Immature natural killer cell (primary cell): ENCODE results near the gene GLB1L. TPM values are rescaled to one million over a fixed set of nuclear protein-coding genes. Genes with fewer than 3 reads are reported as not detected.
"Not testable (repeated sequence)": the region's sequence is repeated elsewhere in the genome, so short reads cannot be mapped to it uniquely, and the experiment has no call there.

ENCODE experiments used
- DNase-seq, 3 donors: peaks; one replicate each; pipeline ENCODE4 v3.0.0; 2022; ENCODE audit warnings: mixed read lengths in 1 of 3
- H3K27ac Mint-ChIP-seq, 6 donors: one replicate each; pipeline ENCODE4 v1.8.0; 2020; ENCODE audit warnings: mixed read lengths in 6 of 6, mild to moderate bottlenecking in 5 of 6, inconsistent platforms in 4 of 6, moderate library complexity in 3 of 6
- H3K27me3 Mint-ChIP-seq, 3 donors: one replicate each; pipeline ENCODE4 v1.8.0; 2020 to 2021; ENCODE audit warnings: low read depth in 3 of 3, mild to moderate bottlenecking in 3 of 3, mixed read lengths in 3 of 3, moderate library complexity in 3 of 3, inconsistent platforms in 1 of 3
- H3K36me3 Mint-ChIP-seq, 3 donors: one replicate each; pipeline ENCODE4 v1.8.0; 2020; ENCODE audit warnings: mixed read lengths in 3 of 3, inconsistent platforms in 2 of 3, mild to moderate bottlenecking in 2 of 3
- H3K4me1 Mint-ChIP-seq, 2 donors: one replicate each; pipeline ENCODE4 v1.8.0; 2020; ENCODE audit warnings: inconsistent platforms in 2 of 2, mild to moderate bottlenecking in 2 of 2, mixed read lengths in 2 of 2, moderate library complexity in 1 of 2
- H3K4me3 Mint-ChIP-seq, 5 donors: one replicate each; pipeline ENCODE4 v1.8.0; 2020; ENCODE audit warnings: mild to moderate bottlenecking in 5 of 5, mixed read lengths in 5 of 5, inconsistent platforms in 3 of 5, moderate library complexity in 3 of 5
- H3K9me3 Mint-ChIP-seq, 6 donors: one replicate each; pipeline ENCODE4 v1.8.0; 2020; ENCODE audit warnings: mild to moderate bottlenecking in 6 of 6, mixed read lengths in 6 of 6, inconsistent platforms in 4 of 6, moderate library complexity in 3 of 6
- polyA plus RNA-seq, 3 donors: library from polyadenylated mRNA; unstranded; fragments of 300-500 nt; fragmentation: Illumina TruSeq; gene quantifications; one replicate each; pipeline ENCODE4 v1.2.3, GENCODE V29; 2021

GLB1L gene
- polyA plus RNA-seq, 3 donors from 2014 or later: 0.44 to 1.0 TPM; not detected in 1

GRCh38 chr2:219277703-219278654, 32.7 kb upstream of the GLB1L start:
- peaks cover 21 to 30% (median 25%) of the 10 kb centered on the region in 3 donors for H3K27me3 Mint-ChIP-seq
- H3K36me3 Mint-ChIP-seq: peaks cover 0 to 18% (median 3%) of the 10 kb centered on the region in 3 donors
- H3K4me1 Mint-ChIP-seq: peaks cover 34 to 49% of the 10 kb centered on the region in 2 donors
- H3K9me3 Mint-ChIP-seq: no peaks in the 10 kb centered on the region
- DNase-seq: peak; percentile 75 to 78 (median 77)
- H3K27ac Mint-ChIP-seq: peak overlapping the region; percentile 99 to 100 (median 99)
- H3K4me3 Mint-ChIP-seq: peak overlapping the region; percentile 88 to 93 (median 92)

DNA sequence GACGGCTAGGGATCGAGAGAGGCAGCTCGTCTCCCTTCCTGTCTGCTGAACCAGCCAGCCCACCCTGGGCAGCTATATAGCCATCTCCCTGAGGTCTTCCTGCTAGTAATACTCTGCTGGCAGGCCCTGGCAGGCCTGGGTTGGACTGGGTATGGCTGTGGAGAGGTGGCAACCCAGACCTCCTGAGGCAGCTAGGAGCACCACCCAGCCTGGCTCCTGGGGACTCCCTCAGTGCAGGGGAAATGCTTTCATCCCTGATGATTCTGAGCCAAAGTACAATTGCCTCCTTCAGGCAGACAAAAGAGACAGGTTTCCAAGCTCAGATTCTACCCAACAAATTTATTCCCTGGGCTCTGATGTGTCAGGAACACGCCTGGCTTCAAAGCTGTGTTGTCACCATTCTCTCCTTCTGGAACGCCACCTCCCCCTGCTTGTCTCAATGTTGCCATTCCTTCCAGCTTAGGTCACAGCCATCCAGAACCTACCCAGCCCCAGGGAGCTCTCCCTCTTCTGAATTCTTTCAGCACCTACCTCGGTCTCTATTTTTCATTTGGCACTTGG, 29.2 kb upstream of the GLB1L start:
- no peak overlapping the region for H3K4me3 Mint-ChIP-seq

GRCh38 chr2:219273937-219274336, 28.7 kb upstream of the GLB1L start:
- H3K9me3 Mint-ChIP-seq: no peaks in the 10 kb centered on the region
- DNase-seq: no peak
- no peaks in the 10 kb centered on the region for H3K36me3 Mint-ChIP-seq
- peaks cover 12 to 17% (median 14%) of the 10 kb centered on the region in 3 donors for H3K27me3 Mint-ChIP-seq
- H3K4me1 Mint-ChIP-seq: peaks cover 17 to 18% of the 10 kb centered on the region in 2 donors
- no peak overlapping the region for H3K27ac Mint-ChIP-seq
- no peak overlapping the region for H3K4me3 Mint-ChIP-seq

More for the DNA sequence above, 29.2 kb upstream of the GLB1L start:
- H3K4me1 Mint-ChIP-seq: peaks cover 18 to 21% of the 10 kb centered on the region in 2 donors
- DNase-seq: no peak
- no peaks in the 10 kb centered on the region for H3K9me3 Mint-ChIP-seq
- H3K27ac Mint-ChIP-seq: no peak overlapping the region
- no peaks in the 10 kb centered on the region for H3K36me3 Mint-ChIP-seq
- peaks cover 14 to 19% (median 19%) of the 10 kb centered on the region in 3 donors for H3K27me3 Mint-ChIP-seq

- no peak overlapping the region for H3K27ac Mint-ChIP-seq
- H3K36me3 Mint-ChIP-seq: no peaks in the 10 kb centered on the region
- H3K4me3 Mint-ChIP-seq: no peak overlapping the region
- DNase-seq: no peak
- H3K4me1 Mint-ChIP-seq: peaks cover 7 to 9% of the 10 kb centered on the region in 2 donors
- peaks cover 4 to 7% (median 7%) of the 10 kb centered on the region in 3 donors for H3K27me3 Mint-ChIP-seq
- no peaks in the 10 kb centered on the region for H3K9me3 Mint-ChIP-seq
Measured at GRCh38 chr2:219272995-219273394, 27.8 kb upstream of the GLB1L start.

DNA sequence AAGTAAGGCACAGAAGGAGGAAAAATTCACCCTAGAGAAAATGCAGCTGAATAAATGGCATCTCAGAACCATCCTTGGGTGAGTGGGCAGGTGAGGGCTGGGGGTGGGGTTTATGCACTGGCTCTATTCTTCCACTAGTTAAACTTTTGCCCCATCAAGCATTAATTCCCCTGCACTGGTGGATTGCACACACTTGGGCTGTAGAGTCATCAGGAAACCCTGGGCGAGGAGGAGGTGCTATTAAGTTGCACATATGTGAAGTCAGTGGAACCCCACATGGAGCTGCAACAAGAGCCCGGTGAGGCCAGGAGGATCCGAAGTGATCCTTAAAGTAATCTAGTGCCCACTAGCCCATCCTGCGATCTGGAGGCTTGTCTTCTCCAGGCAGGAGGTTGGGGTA, 27.1 kb upstream of the GLB1L start:
- H3K27ac Mint-ChIP-seq: peak overlapping the region in 1 of 6 donors; percentile 45
- no peaks in the 10 kb centered on the region for H3K9me3 Mint-ChIP-seq
- no peak overlapping the region for H3K4me3 Mint-ChIP-seq
- no peaks in the 10 kb centered on the region for H3K36me3 Mint-ChIP-seq
- peaks cover 1 to 3% of the 10 kb centered on the region in 2 donors for H3K4me1 Mint-ChIP-seq
- DNase-seq: no peak
- H3K27me3 Mint-ChIP-seq: peaks cover 0 to 2% (median 1%) of the 10 kb centered on the region in 3 donors

GRCh38 chr2:219271021-219271420, 25.8 kb upstream of the GLB1L start:
- Mint-ChIP-seq H3K36me3 (no peaks in the 10 kb centered on the region), H3K27me3 (peaks cover 0 to 2% (median 0%) of the 10 kb centered on the region in 3 donors), H3K4me3 (no peak overlapping the region), H3K9me3 (no peaks in the 10 kb centered on the region), H3K4me1 (no peaks in the 10 kb centered on the region), H3K27ac (no peak overlapping the region)
- no peak for DNase-seq

DNA sequence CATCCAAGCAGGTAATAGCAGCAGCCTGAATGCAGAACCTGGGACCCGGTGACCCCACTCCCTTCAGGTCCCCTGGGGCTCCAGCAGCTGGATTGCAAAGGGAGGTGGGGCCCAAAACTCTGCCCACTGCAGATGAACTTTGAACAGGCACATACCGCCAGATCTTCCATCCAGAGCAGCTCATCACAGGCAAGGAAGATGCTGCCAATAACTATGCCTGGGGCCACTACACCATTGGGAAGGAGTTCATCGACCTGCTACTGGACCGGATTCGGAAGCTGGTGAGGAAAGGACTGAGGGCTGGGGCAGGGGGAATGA, 24.8 kb upstream of the GLB1L start:
- H3K27me3 Mint-ChIP-seq: peaks cover 0 to 2% (median 0%) of the 10 kb centered on the region in 3 donors
- no peaks in the 10 kb centered on the region for H3K4me1 Mint-ChIP-seq
- DNase-seq: no peak
- H3K4me3 Mint-ChIP-seq: no peak overlapping the region
- peak overlapping the region in 1 of 6 donors; percentile 61 for H3K27ac Mint-ChIP-seq
- no peaks in the 10 kb centered on the region for H3K9me3 Mint-ChIP-seq
- no peaks in the 10 kb centered on the region for H3K36me3 Mint-ChIP-seq

GRCh38 chr2:219269362-219270054, 24.3 kb upstream of the GLB1L start:
- Mint-ChIP-seq H3K36me3 (no peaks in the 10 kb centered on the region), H3K4me1 (no peaks in the 10 kb centered on the region), H3K27me3 (peaks cover 0 to 3% (median 0%) of the 10 kb centered on the region in 3 donors), H3K27ac (peak overlapping the region in 1 of 6 donors; percentile 61), H3K9me3 (no peaks in the 10 kb centered on the region), H3K4me3 (no peak overlapping the region)
- no peak for DNase-seq

DNA sequence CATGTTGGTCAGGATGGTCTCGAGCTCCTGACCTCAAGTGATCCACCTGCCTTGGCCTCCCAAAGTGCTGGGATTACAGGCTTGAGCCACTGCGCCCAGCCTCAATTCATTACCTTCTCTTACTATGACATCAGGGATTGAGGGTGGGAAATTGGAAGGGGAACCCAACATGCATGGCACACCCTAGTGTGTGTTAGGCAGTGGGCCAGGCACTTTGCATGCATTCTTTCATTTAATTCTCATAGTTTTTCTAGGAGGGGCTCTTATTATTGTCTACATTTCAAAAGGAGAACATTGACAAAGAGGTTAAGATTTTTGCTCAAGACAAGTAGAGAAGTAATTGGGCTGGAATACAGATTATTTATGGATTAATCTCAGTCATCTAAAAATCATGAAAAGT, 23.1 kb upstream of the GLB1L start:
- no peak overlapping the region for H3K27ac Mint-ChIP-seq
- H3K36me3 Mint-ChIP-seq: no peaks in the 10 kb centered on the region
- no peaks in the 10 kb centered on the region for H3K4me1 Mint-ChIP-seq
- H3K4me3 Mint-ChIP-seq: no peak overlapping the region
- H3K9me3 Mint-ChIP-seq: no peaks in the 10 kb centered on the region
- peaks cover 0 to 3% (median under 1%) of the 10 kb centered on the region in 3 donors for H3K27me3 Mint-ChIP-seq
- no peak for DNase-seq

- no peak overlapping the region for H3K4me3 Mint-ChIP-seq
- H3K4me1 Mint-ChIP-seq: no peaks in the 10 kb centered on the region
- H3K9me3 Mint-ChIP-seq: no peaks in the 10 kb centered on the region
- no peak for DNase-seq
- H3K27me3 Mint-ChIP-seq: peaks cover 0 to 4% (median 3%) of the 10 kb centered on the region in 3 donors
- no peak overlapping the region for H3K27ac Mint-ChIP-seq
- no peaks in the 10 kb centered on the region for H3K36me3 Mint-ChIP-seq
Measured at GRCh38 chr2:219266886-219267285, 21.6 kb upstream of the GLB1L start.

- Mint-ChIP-seq H3K4me3 (no peak overlapping the region), H3K4me1 (no peaks in the 10 kb centered on the region), H3K27ac (no peak overlapping the region), H3K27me3 (peaks cover 0 to 6% (median 5%) of the 10 kb centered on the region in 3 donors), H3K36me3 (no peaks in the 10 kb centered on the region), H3K9me3 (no peaks in the 10 kb centered on the region)
- DNase-seq: no peak
Measured at GRCh38 chr2:219266232-219266631, 21.0 kb upstream of the GLB1L start.

GRCh38 chr2:219261024-219261855, 16.0 kb upstream of the GLB1L start:
- Mint-ChIP-seq H3K9me3 (no peaks in the 10 kb centered on the region), H3K27me3 (peaks cover 5 to 13% (median 8%) of the 10 kb centered on the region in 3 donors), H3K4me1 (no peaks in the 10 kb centered on the region), H3K4me3 (no peak overlapping the region), H3K27ac (no peak overlapping the region), H3K36me3 (no peaks in the 10 kb centered on the region)
- no peak for DNase-seq

DNA sequence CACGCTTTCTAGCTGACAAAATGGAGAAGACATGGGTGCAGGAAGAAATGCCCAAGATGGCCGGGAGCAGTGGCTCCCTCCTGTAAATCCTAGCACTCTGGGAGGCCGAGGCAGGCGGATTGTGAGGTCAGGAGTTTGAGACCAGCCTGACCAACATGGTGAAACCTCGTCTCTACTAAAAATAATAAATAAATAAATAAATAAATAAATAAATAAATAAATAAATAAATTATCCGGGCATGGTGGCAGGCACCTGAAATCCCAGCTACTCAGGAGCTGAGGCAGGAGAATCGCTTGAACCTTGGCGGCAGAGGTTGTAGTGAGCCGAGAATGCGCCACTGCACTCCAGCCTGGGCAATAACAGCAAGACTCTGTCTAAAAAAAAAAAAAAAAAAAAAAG, 13.7 kb upstream of the GLB1L start:
- H3K27ac Mint-ChIP-seq, H3K9me3 Mint-ChIP-seq, H3K4me3 Mint-ChIP-seq, H3K36me3 Mint-ChIP-seq, H3K4me1 Mint-ChIP-seq, DNase-seq: not testable (repeated sequence)
- H3K27me3 Mint-ChIP-seq: peaks cover 7 to 20% (median 17%) of the 10 kb centered on the region in 3 donors
